ENCODE measurements around the gene TFF1. TPM values are rescaled to one million over a fixed set of nuclear protein-coding genes. Genes with fewer than 3 reads are reported as not detected.

TFF1 gene
- total RNA-seq, 4 donors from 2014 or later: not detected

- DNase-seq (ENCODE audit: low spot score in 2 of 2): no peak
- Histone ChIP-seq H3K27me3 (no peaks in the 10 kb centered on the region), H3K9me3 (peaks cover 0 to 10% (median 0%) of the 10 kb centered on the region in 4 donors), H3K36me3 (no peaks in the 10 kb centered on the region), H3K27ac (no peak overlapping the region), H3K4me3 (no peak overlapping the region), H3K4me1 (no peaks in the 10 kb centered on the region)
- 61 to 84% methylated on average over 8 to 12 of the region's 12 CpGs for WGBS, 2 donors
- no peak for TF ChIP-seq POLR2A (IDR thresholded peaks at IDR 0.05)
- no peak for TF ChIP-seq EP300 (IDR thresholded peaks at IDR 0.05)
- no peak for TF ChIP-seq CTCF (IDR thresholded peaks at IDR 0.05)
Measured at GRCh38 chr21:42398436-42399028, 32.2 kb upstream of the TFF1 start.

DNA sequence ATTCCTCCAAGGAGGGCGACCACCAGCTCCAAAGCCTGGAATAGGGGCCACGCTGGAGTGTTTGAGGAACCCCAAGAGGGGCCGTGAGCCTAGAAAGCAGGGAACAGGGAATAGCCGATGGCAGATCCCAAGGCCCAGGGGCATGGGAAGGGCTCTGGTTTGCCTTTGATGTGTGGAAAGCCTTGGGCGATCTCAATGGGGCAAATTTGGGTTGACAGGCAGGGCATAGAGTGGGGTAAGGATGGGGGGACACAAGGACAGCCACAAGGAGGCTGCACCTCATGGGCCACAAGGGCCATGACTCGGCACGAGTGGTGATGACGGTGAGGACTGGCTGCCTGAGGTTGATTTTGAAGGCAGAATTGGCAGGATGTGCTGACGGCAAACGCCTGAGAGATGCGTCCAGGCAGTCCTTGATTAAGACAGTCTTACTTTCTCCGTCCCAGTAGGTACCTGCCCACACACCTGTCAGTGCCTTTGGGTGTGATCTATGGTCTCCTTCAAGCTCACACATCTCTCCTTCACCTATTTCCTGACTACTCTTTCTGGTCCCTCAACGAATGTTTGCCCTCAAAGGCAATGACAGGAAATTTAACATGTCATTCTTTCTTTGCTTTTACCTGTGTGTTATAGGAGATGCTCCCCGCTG, 31.5 kb upstream of the TFF1 start:
- Histone ChIP-seq H3K4me1 (no peaks in the 10 kb centered on the region), H3K9me3 (peaks cover 0 to 10% (median 0%) of the 10 kb centered on the region in 4 donors), H3K27me3 (no peaks in the 10 kb centered on the region), H3K27ac (no peak overlapping the region), H3K4me3 (no peak overlapping the region), H3K36me3 (no peaks in the 10 kb centered on the region)
- 86 to 87% methylated on average over 14 of the region's 14 CpGs for WGBS, 2 donors
- no peak for DNase-seq (ENCODE audit: low spot score in 2 of 2)
- no peak for TF ChIP-seq CTCF (IDR thresholded peaks at IDR 0.05)
- TF ChIP-seq EP300 (IDR thresholded peaks at IDR 0.05): no peak
- TF ChIP-seq POLR2A (IDR thresholded peaks at IDR 0.05): no peak

DNA sequence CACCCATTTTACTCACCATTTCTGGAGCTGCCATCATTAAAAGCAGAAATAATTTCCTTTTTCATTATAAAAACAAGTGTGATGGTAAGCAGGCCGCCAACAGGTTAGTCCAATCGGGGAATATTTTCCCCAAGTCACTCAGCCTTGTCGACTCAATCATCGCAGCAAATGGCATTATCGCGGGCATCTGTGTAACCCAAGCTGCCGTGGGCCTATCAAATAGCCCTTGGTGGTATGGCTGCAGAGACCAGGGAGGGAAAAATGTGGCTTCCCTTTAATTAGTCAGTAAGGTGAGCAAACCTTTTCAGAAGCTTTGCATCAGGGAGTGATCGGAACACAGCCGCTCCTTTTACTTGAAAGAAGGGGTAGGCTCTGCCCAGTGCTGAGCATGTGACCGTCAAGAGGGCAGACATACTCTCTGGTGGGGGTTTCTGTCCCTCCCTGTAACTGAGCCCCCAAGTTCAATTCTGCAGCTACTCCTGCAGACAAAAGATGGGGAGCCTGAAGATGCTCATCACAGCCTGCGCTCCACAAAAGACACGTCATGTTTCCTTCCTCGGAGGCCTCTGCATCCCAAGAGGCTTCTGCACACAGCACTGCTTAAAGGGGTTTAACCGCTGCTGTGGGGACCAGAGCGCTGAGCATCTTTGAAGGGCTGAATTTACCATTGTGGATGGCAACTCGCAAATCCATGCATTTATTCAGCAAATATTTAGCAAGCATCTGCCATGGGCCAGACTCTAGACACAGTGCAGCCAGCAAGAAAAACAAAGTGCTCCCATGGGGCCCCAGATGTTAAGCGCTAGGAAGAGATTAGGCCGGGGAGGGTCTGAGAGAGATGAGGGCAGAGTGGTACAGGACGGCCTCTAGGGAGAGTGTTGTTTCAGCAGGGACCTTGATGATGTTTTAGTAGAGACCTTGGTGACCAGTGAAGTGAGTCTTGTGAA, 30.7 kb upstream of the TFF1 start:
- Histone ChIP-seq H3K4me1 (no peaks in the 10 kb centered on the region), H3K4me3 (no peak overlapping the region), H3K36me3 (no peaks in the 10 kb centered on the region), H3K9me3 (peaks cover 0 to 9% (median 0%) of the 10 kb centered on the region in 4 donors), H3K27me3 (no peaks in the 10 kb centered on the region), H3K27ac (no peak overlapping the region)
- 81 to 84% methylated on average over 19 of the region's 19 CpGs for WGBS, 2 donors
- no peak for TF ChIP-seq EP300 (IDR thresholded peaks at IDR 0.05)
- no peak for TF ChIP-seq POLR2A (IDR thresholded peaks at IDR 0.05)
- TF ChIP-seq CTCF (IDR thresholded peaks at IDR 0.05): no peak
- DNase-seq (ENCODE audit: low spot score in 2 of 2): no peak

DNA sequence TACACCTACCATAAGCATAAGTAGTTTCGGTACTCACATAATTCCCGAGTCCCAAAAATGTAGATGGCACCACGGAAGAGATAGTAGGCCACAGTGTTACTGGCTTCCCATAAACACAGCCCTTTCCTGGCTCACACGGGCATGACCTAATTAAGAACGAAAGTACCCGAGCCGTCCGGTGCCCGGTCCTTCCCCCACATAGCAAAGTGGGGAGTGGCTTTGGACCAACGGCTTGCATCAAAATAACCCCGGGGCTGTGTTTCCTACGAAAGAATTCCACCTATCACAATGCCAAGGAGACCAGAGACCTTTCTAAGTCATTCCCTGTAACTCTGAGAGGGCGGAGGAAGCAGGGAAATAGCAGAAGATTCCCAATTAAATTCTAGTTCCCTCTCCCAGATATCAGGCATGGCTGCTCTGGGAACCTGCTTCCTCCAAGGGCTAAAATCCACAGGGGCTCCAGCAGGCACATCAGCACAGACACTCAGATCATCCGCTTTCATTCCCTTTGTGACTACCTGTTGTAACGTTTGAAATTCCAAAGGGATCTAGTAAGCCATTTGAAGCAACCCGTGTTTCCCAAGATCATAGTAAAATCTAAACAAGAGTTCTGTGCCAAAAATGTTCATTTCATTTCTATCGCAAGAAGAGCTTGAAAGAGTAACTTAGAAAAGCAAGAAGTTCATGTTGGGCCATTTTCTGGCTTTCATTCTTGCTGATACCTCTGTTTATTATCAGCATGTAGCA, 29.7 kb upstream of the TFF1 start, which contains the start of gene TMPRSS3:
Gene TMPRSS3, minus strand, starts transcription at position 148 of the 747 bp plus-strand sequence. CDS start 635 bp downstream, outside the sequence.
- no peak for DNase-seq (ENCODE audit: low spot score in 2 of 2)
- no peaks in the 10 kb centered on the region for H3K4me1 ChIP-seq
- no peak within 1 kb of the TSS for H3K27ac ChIP-seq
- H3K36me3 ChIP-seq: no peaks in the 10 kb centered on the region
- H3K9me3 ChIP-seq: peaks cover 0 to 3% (median 0%) of the 10 kb centered on the region in 4 donors
- TF ChIP-seq CTCF (IDR thresholded peaks at IDR 0.05) (no peak), POLR2A (IDR thresholded peaks at IDR 0.05) (no peak), EP300 (IDR thresholded peaks at IDR 0.05) (no peak)
- 79 to 84% methylated on average over 17 of the region's 17 CpGs for WGBS, 2 donors
- H3K4me3 ChIP-seq: no peak within 1 kb of the TSS
- H3K27me3 ChIP-seq: no peaks in the 10 kb centered on the region
